ENCODE results near the gene DLGAP3.
A peak's percentile ranks its signal among the peaks of the same experiment; 100 is the strongest.

The DLGAP3 gene

DNA sequence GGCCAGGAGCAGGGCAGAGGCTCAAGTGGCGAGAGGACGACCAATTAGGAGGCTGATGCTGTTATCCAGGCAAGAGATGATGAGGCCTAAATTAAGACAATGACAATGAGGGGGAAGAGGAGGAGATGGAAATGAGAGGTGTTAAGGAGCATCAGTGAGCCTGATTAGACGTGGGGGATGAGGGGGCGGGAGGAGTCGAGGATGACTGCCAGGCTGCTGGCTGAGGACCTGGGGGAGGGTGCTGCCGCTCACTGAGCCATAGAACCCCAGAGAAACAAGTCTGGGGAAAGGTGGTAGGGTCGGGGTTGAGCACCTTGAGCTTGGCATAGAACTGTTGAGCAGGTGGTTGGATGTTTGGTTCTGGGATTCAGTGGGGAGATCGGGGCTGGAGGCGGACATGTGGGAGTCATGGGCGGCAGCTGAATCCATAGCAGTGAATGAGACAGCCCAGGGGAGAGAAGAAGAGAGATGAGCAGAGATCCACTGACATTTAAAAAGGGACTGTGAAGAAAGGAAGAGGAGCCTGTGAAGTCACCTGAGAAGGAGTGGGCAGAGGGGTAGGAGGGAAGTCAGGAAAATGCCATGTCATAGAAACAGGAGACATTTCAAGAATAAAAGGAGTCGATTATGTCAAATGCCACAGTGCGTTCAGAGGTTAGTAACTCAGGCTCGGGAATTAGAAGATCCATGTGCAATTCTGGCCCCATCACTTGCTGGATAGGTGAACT lies 28.5 kb downstream of the DLGAP3 start:
- DNase-seq: no peak

DNA sequence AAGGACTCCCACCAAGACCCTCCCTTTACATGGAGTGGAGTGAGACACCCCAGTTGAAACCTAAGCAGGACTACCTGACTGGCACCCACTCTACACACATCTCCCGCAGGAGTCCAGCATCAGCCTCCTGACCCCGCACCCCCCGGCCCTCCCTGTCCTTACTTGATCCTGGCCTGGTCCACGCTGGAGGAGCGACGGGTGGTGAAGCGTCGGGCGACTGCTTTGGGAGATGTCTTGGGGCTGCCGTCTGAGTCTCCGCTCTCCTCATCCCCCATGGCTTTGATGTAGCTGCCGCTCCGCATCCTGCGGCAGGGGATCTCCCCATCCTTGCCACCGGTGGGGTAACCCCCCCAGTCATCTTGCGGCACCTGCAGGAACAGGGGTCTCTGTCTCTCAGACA lies 29.5 kb downstream of the DLGAP3 start:
- DNase-seq: no peak

- no peak for DNase-seq
Observed at GRCh38 chr1:34899471-34899870, 30.0 kb downstream of the DLGAP3 start.

GRCh38 chr1:34898330-34898761 lies 31.1 kb downstream of the DLGAP3 start:
- DNase-seq: no peak

- no peak for DNase-seq
Observed at GRCh38 chr1:34896612-34897011, 32.8 kb downstream of the DLGAP3 start.

GRCh38 chr1:34889705-34890104 lies 39.7 kb downstream of the DLGAP3 start:
- DNase-seq: no peak

GRCh38 chr1:34887593-34887992 lies 41.9 kb downstream of the DLGAP3 start:
- no peak for DNase-seq

DNA sequence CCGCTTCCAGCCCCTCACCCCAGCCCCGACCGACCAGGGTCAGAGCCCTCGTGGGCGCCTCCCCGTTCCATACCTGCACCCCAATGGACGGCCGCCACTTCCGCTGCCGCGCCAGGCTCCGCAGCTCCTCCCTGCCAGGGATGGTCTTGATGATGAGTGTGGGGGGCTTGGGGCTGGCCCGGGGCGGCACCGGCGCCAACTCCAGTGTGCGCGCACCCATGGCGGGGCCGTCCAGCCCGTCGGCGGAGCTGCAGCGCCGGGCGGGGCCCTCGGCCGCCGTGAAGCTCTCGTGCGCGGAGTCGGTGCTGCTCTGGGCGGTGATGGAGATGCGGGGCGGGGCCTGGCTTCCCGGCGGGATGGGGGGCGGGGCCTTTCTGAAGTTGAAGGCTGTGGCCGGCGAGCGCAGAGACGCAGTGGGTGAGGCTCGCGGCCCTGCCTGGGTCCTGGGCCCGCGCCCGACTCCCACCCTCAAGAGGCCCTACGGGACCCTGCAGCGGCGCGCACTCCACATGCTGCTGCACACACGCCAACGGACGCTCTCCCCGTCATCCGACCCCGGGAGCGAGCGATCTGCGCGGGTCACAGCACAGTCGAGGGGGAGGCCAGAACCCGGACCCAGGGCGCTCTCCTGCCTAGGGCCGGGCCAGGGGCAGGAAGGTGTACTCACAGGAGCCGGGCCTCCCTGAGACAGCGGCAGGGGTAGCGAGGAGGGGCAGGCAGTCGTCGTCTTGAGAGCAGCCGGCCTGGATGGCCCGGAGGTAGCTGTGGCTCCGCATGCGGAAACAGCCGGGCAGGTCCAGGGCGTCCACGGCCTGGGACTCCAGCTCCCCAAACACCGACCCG lies 43.8 kb downstream of the DLGAP3 start:
- peak; percentile 18 for DNase-seq

DNA sequence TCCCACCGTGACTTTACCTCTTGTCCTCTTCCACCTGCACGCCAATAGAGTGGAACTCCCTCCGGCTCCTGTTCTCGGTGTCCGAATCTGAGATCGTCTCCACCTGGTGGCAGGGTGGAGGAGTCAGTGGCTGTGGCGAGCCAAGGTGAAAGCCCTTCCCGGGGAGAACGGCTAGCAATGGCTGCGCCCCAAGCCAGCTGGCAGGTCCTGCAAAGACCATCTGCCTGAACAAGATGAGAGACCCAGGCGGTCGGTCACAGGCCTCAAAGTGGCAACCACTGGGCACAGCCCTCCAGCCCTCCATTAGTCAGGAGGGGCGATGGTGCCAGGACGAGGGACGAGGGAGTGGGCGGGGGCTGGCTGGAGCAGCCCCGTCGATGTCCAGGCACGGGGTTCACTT lies 44.5 kb downstream of the DLGAP3 start:
- DNase-seq: no peak

GRCh38 chr1:34884536-34884935 lies 44.9 kb downstream of the DLGAP3 start:
- no peak for DNase-seq

- no peak for DNase-seq
Observed at GRCh38 chr1:34879230-34879629, 50.2 kb downstream of the DLGAP3 start.

DNA sequence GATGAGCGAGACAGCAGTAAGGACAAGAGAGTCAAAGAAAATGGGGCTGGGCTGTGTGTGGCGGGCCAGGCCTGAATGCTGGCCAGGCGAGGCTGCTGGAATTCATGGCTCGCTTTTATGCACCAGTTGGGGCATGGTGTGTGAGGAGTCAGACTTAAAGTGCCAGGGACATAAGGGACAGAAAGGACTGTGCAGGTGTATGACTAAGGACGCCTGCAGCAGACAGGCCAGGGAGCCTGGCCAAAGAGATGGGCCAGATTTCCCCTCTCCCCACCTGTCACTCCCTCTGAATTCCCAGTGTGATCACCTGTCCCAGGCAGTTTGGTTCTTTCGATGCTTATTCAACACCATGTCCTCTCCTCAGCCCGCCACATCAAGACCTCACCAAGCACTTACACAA lies 53.0 kb downstream of the DLGAP3 start:
- no peak for DNase-seq

DNA sequence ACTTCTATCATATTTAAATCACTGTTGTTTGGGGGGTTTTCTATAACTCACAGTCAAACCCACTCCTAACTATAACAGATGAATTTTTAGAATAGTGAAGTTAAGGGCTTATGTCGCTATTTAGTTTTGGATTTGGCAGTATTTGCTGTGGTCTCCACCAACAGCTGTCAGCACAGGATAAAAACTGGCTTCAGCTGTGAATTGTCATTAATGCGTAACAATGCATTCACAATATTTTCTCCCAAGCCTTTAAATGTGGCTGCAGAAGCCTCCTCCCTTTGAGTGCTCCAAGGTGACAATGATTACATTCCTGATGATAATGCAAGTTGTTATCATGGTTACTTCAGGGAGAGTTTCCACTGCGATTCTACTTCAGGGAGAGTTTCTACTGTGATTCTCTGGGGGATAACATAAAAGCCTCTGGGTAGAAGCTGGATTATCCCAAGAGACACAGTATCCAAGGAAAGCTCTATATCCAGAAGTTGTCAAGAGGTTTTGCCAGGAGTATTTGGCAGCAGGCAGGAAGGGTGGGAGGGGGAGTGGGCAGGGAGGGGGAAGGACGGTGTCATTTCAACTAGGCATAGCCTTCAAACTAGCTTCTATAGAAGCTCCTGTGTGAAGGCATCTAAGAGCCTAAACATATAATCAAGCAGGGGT lies 55.0 kb downstream of the DLGAP3 start:
- no peak for DNase-seq

GRCh38 chr1:34872133-34872503 lies 57.3 kb downstream of the DLGAP3 start:
- no peak for DNase-seq

- DNase-seq: no peak
Observed at GRCh38 chr1:34871443-34872132, 57.9 kb downstream of the DLGAP3 start.

- DNase-seq: no peak
Observed at GRCh38 chr1:34870395-34870794, 59.1 kb downstream of the DLGAP3 start.

GRCh38 chr1:34869760-34870159 lies 59.7 kb downstream of the DLGAP3 start:
- DNase-seq: no peak

DNA sequence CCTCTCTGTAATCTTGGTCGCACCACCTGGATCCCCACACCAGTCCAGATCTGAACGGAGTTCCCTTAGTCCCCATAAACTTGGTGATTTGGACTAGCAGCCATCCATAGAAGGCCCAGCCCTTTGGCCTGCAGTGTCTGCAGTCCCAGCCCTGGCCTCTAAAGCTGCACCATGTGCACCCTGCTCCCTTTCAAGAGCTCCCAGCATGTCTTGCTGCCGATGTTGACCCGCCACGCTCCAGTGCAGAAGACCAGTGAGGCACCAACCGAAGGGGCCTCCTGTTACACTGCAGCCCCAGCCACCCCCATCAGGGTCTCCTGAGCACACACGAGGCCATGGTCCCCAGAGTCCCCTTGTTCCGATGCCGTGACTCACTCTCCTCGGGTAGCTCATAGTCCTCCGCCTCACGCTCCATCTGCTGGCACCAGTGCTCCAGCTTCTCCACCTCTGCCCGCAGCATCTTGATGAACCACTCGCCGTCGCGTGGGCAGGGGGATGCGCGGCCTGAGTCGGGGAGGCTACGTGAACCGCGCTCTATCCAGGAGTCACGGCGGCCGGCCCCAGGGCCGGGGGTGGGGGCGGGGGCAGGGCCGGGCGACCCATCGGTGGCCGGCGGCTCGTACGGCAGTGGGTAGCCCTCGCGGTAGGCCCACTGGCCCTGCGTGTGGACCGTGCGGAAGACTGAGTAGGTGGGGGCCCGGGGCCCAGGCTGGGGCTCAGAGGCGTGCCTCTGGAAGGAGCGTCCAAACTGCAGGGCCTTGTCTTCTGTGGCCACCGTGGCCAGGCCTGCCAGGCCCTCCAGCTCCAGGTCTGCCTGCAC lies 61.0 kb downstream of the DLGAP3 start:
- DNase-seq: no peak

GRCh38 chr1:34867415-34867814 lies 62.0 kb downstream of the DLGAP3 start:
- no peak for DNase-seq

GRCh38 chr1:34866762-34867109 lies 62.7 kb downstream of the DLGAP3 start:
- no peak for DNase-seq

DNA sequence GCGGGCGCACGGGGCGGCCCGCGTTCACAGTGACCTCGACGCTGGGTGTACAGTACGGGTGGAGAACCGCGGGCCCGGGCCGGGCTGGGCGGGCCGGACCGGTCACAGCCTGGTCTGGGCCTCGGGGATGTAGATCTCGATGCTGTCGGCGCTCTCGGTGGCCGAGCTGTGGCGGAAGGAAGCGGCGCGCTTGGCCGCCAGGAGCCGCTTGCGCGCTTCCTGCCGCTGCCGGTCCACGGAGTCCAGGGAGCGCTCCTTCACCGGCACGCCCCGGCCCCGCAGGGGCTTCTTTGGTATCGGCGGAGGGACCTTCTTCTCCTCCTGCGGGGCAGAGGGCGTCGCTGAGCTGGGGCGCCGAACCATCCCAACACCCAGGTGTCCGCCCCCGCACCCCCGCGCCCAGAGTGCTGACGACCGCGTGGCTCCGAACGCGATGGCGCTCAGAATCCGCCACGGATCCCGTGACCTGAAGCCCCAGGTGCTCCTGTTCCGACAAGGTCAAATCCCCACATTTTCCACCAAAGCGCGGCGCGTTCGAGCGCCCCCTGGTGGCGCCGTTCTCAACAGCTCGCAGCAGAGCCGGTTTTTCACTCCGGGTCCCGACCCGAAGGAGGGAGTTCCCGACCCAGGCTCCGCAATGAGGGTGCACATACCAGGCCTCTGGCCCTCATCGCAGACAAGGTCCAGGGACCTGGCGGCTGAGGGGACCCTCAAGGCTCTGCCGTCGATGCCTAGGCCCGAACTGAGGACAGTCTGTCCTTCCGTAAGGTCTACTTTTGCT lies 63.3 kb downstream of the DLGAP3 start:
- peak; percentile 92 for DNase-seq

DNA sequence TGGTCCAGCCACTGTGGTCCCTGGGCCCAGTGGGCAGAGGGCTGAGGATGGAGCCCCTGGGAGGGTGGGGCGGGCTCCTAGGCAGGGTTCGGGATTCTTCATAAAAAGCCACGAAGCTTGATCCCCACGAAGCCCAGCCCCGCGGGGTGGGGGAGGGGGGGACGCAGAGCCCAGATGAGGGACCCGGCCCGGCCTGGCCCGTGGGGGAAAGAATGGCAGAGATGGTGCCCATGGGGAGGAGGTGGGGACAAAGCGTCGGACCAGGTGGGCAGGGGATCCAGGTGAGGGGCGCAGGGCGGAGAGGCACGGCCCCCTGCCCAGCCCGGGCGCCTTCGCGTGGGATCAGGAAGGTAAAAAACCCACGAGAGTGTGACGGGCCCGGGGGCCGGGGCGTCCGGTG lies 63.9 kb downstream of the DLGAP3 start:
- no peak for DNase-seq

Data from CD4-positive, alpha-beta T cell treated with Interleukin-4 for 4 hours (primary cell).